HG02840 (cell line): Measurements from ENCODE around the gene RGS7.
"Not testable (repeated sequence)": the region's sequence is repeated elsewhere in the genome, so short reads cannot be mapped to it uniquely, and the experiment has no call there.

Experiments
- ATAC-seq: cut with Tn5 transposase; IDR thresholded peaks from one replicate; pipeline ENCODE4 v1.9.1; 2021; ENCODE audit warnings: mild to moderate bottlenecking, moderate library complexity, moderate number of reproducible peaks; ENCODE audit not compliant: unreplicated experiment, low FRiP score

Gene RGS7

GRCh38 chr1:240947438-240948224, 409.4 kb downstream of the RGS7 start:
- ATAC-seq, result no peak

DNA sequence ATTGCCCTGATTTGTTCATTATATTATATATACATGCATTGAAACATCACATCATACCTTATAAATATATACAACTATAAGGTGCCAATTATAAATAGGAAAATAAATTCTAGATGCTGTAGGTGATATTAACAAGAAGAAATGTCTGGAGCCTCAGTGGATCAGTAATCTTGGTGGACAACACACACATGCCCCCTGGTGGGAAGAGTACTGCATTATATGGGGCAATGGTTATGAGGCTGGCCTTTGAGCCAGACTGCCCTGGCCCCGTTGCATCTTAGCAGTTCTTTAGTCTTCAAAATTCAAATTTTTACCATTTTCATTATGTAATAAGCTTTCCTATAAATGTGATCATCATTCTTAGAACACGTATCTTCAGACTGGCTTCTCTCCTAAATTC, 410.1 kb downstream of the RGS7 start:
- no peak for ATAC-seq

DNA sequence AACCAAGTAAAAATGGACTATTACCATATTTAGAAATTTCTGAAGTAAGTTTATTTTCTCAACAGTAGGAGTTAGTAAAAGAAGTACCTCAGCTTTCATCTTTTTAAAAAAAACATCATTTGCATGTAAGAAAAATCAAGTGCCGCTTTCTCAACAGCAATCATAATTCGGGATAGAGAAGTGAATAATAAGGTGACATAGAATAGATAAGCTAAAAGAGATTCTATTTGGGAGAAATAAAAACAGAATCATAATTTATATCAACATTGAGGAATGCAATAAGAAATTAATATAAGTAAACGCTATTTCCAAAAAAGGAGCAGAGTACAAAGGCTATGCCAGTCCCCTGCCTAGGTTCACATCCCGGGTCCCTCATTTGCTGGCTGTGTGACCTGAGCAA, 414.1 kb downstream of the RGS7 start:
- no peak for ATAC-seq

DNA sequence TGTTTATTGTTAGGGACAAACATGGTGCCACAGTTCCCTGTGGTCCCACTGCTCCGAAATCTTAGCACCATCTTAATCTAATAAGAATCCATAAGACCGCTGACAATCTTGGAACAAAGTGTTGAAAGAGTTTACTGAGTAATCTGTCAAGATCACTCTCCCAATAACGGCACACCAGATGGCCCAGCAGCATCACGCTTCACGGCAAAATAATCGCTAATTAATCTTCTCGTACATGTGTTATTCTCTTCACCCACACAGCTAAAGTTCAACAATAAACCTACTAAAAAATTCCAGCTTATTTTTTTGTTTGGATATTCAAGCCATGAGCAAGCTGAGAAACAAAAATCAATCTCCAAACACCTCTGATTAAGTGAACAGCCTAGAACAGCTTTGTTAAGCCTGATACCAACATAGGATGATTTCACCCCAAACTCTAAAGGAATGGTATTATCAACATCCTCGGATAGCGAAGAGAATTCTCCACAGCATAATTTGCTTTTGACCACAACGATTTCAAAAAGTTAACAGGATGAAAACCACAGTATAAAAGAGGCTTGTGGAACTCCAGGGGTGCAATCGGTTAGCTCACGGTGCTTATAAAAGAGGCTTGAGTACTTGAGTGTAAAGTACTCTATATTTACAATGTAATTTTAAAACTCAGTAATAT, 415.2 kb downstream of the RGS7 start:
- ATAC-seq, result no peak

DNA sequence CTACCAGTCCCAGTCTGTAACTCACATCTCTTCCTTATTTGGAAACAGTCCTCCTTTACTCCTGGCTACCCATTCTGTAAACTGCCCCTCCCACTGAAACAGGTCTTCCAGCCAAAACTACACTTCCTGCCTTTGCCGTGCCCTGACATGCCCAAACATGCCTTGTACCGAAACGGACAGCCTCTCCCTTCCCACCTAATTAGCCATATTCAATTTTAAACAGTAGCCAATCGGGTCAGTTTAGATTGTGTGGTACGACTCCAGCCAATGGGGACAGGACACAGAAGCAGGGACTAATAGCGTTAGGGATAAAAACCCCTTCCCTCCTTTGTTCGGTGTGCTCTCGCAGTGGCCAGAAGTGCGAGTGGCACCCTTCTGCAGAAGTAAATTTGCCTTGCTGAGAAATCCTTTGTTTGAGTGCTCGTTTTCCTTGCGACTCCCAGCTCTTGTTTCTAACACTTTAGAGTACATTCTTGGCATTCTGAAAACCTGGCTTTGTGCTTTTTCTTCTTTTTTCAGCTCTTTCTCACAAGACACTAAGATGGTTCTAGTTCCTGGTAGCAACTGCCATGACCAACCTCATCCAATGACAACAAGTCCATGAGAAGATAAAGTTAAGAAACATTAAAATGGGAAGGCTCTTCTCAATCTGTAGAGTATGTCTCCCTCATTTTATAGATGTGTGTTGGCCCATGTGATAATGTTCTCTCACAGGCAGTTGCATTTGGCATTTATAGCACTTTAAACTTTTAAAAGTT, 419.9 kb downstream of the RGS7 start:
- no peak for ATAC-seq

DNA sequence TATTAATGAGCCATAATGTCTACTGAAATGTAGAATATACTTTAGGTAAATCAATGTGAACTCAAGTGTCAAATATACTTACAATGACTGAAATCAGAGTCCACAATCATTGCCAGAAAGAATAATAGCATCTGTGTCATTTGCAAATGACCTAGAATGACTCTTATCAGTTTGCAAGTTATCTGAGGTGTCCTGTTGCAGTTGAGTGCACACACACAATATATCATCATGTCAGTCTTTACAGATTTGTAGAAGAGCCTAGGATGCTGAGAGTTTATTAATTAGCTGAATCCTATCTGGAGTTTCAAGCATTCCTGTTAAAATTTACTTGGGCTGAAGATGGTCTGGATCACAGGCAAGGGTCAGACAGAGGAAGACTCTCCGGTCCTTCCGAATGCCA, 421.1 kb downstream of the RGS7 start:
- no peak for ATAC-seq

DNA sequence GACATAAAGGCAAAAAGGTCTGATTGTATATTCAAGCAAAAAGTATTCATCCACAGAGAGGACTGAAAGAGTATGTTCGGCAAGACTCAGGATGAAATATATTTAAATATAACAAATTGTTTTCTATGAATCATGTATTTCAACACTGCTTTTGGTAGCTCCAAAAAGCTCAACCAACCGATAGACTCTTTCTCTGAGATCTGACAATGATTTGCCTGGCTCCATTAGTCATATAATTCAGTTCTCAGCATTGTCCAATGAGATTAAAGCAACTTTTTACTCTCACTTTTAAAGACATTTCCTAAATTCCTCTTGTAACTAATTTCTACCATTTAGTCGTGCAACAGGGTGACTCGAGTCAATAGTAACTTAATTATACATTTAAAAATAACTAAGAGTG, 426.0 kb downstream of the RGS7 start:
- ATAC-seq, result no peak

GRCh38 chr1:240928265-240928664, 428.7 kb downstream of the RGS7 start:
- ATAC-seq, result no peak

DNA sequence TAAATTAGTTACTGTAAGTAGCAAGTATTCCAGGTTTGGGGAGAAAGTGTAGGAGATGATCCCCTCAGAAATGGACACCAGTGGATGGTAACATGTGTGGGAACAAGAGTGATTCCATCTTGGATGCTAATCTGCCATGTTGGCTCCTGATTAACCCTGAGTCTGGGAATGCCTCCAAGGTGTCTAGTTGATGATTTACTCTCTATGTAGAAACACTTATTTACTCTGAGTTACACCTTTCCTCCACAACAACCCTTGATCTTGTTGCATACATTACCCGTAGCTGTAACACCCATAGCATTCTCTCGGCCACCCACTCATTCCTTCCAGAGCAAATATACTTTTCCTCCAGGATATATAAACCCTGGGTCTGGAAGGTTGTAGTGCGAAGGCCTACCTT, 429.2 kb downstream of the RGS7 start:
- no peak for ATAC-seq

GRCh38 chr1:240925273-240925672, 431.7 kb downstream of the RGS7 start:
- no peak for ATAC-seq

GRCh38 chr1:240917976-240918375, 439.0 kb downstream of the RGS7 start:
- no peak for ATAC-seq

DNA sequence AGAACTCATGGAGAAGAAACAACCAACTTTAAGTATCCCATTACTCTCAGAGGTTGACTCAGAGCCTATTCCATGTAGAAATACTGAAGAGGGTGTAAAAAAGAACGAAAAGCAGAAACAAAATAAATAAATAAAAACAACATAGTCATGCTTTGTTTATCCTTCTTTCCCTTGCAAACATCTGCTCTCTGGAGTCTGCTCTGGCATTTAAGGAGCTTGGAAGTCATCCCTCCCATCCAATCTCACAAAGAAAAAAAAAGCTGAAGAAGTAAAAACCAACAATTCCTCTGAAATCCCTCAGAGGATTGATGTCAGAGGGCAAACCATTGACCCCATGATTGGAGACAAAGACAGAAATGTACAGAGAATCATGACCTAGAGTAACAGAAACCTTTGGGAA, 442.5 kb downstream of the RGS7 start:
- no peak for ATAC-seq

GRCh38 chr1:240912821-240913220, 444.2 kb downstream of the RGS7 start:
- ATAC-seq, result no peak

- no peak for ATAC-seq
These were observed 447.1 kb downstream of the RGS7 start for GRCh38 chr1:240909701-240910457.

GRCh38 chr1:240906477-240906876, 450.5 kb downstream of the RGS7 start:
- ATAC-seq, result no peak

DNA sequence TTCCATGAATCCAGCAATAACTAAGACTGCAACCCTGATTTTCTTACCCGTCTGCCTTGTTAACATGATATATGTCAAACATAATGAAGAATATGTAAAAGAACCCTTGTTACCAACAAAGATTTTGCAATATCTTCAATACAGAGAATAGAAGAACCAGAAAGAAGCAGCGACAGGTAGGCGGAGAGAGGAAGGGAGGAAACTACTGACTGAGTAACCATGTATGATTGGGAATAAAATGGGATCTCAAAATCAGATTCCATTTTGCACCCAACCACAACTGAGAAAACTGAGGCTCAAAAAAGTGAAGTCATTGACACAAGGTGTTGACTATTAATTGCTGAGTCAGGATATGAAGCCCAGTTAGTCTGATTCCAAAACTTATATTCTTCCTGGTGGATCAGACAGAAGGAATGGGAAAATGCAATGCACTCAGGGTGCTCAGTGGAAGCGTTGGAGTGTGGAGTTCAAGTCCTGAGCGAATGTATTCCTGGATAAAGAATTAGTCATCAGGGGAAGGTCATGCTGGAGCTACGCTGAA, 451.7 kb downstream of the RGS7 start:
- ATAC-seq, result no peak

DNA sequence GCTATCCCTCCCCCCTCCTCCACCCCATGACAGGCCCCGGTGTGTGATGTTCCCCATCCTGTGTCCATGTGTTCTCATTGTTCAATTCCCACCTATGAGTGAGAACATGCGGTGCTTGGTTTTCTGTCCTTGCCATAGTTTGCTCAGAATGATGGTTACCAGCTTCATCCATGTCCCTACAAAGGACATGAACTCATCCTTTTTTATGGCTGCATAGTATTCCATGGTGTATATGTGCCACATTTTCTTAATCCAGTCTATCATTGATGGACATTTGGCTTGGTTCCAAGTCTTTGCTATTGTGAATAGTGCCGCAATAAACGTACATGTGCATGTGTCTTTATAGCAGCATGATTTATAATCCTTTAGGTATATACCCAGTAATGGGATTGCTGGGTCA, 461.6 kb downstream of the RGS7 start:
- ATAC-seq, result not testable (repeated sequence)

- ATAC-seq, result no peak
These were observed 468.3 kb downstream of the RGS7 start for GRCh38 chr1:240888787-240889048.

DNA sequence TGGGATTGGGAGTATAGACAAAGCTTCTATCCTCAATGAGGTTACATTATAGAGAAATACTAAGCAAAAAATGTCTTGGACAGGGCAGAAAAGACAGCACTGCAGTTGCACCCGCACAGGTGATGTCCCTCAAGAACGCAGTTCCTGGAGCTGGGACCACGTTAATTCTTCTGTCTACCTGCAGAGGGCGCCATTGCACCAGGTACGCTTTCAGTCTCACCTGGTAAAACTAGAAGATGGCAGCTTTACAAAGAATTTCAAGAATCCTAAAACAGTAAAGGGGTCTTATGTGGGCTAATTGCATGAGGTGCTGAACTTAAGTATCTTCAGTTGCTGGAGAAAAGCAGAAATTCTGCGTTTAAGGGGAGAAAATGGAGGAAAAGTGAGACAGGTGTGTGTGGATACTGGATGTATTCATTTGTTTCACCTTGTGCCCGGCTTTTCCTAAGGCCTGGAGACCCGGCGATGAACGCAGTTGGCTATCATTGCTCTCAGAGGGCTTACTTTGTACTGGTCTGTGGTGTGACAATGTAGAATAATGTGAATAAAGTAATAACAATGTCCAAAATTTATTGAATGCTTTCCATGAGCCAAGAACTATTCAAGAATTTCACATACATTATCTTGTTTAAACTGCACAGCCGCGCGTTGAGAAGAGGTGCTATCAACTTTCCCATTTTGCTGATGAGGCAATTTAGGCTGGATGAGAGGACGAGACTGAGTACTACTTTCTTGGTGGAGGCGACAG, 468.8 kb downstream of the RGS7 start:
- ATAC-seq, result no peak

DNA sequence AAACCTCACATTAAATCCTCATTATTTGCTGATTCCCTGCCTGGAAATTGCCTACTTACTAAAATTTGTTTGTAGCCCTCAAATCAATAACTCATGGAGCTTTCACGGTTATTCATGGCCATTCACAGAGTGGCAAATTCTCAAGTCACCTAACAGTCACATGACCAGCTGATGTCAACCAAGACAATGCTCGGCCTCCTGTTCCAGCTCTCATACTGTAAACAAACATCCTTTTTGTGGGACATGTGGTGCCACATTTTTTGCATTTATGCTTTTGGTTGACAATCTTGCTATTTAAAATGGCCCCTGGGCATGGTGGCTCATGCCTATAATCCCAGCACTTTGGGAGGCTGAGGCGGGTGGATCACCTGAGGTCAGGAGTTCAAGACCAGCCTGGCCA, 473.5 kb downstream of the RGS7 start:
- no peak for ATAC-seq
